Lower lobe of right lung (tissue), 2 donors: Measurements from ENCODE around the gene ASH1L. TPM values are rescaled to one million over a fixed set of nuclear protein-coding genes. Genes with fewer than 3 reads are reported as not detected.
"Not testable (repeated sequence)": the region's sequence is repeated elsewhere in the genome, so short reads cannot be mapped to it uniquely, and the experiment has no call there.

Experiments used
- ATAC-seq, 2 donors: fragments of 200-7000 bp; cut with Tn5 transposase; one replicate each; pipeline ENCODE4 v1.9.1; 2020 to 2022; ENCODE audit warnings: mild to moderate bottlenecking in 2 of 2, moderate library complexity in 2 of 2
- DNase-seq: peaks from one replicate; pipeline ENCODE4 v3.0.0-alpha.2; 2020
- H3K27ac ChIP-seq: fragments of 200-600 bp; one replicate; pipeline ENCODE4 v1.8.0; 2022
- H3K27me3 ChIP-seq: fragments of 200-600 bp; one replicate; pipeline ENCODE4 v1.8.0; 2022; ENCODE audit warnings: low read depth
- H3K36me3 ChIP-seq: fragments of 200-600 bp; one replicate; pipeline ENCODE4 v1.8.0; 2022; ENCODE audit warnings: mild to moderate bottlenecking
- H3K4me1 ChIP-seq: fragments of 200-600 bp; one replicate; pipeline ENCODE4 v1.8.0; 2022
- H3K4me3 ChIP-seq: fragments of 200-600 bp; one replicate; pipeline ENCODE4 v1.8.0; 2022; ENCODE audit warnings: mild to moderate bottlenecking
- H3K9me3 ChIP-seq: fragments of 200-600 bp; one replicate; pipeline ENCODE4 v1.8.0; 2022
- CTCF ChIP-seq: fragments of 200-600 bp; IDR thresholded peaks from one replicate; pipeline ENCODE4 v1.8.0; 2022; ENCODE audit warnings: antibody characterized with exemption, mild to moderate bottlenecking
- intact Hi-C: fragments of 100-400 bp; cut with DNase I; formaldehyde crosslinking; loops from one replicate; pipeline ENCODE4 v1.11.0; 2022
- microRNA-seq: library from miRNA; unstranded; fragments of <30 nt; microRNA quantifications from one replicate; pipeline ENCODE4 v1.2.0, GENCODE V29; 2020; ENCODE audit warnings: borderline number of aligned reads
- total RNA-seq: library from RNA; stranded (reverse); fragmentation: NEBNext Ultra II Directional; extraction: Animal tissue kit (Norgen Biotek cat#: 25700); gene quantifications from one replicate; pipeline ENCODE4 v1.2.1, GENCODE V29; 2021
- donor health status: DM: no; HTN: yes; CAD: no; lungs with severe emphysema.

The ASH1L gene
- total RNA-seq, 1 donor from 2014 or later: 59.8 TPM

- Histone ChIP-seq H3K4me1 (peaks cover 8% of the 10 kb centered on the region), H3K27ac (no peak overlapping the region), H3K36me3 (no peaks in the 10 kb centered on the region), H3K9me3 (no peaks in the 10 kb centered on the region), H3K4me3 (no peak overlapping the region), H3K27me3 (peaks cover 28% of the 10 kb centered on the region)
- DNase-seq: no peak
- intact Hi-C loops: no loop called here
- no peak for ATAC-seq
- no peak for TF ChIP-seq CTCF
Measured at GRCh38 chr1:155293086-155293749, 269.4 kb downstream of the ASH1L start.

- H3K27me3 ChIP-seq: peaks cover 17% of the 10 kb centered on the region
- H3K4me3 ChIP-seq, H3K4me1 ChIP-seq, H3K9me3 ChIP-seq, H3K27ac ChIP-seq, DNase-seq, ATAC-seq, H3K36me3 ChIP-seq, intact Hi-C loops: not testable (repeated sequence)
Measured at GRCh38 chr1:155291006-155291405, 271.6 kb downstream of the ASH1L start.

GRCh38 chr1:155287987-155288543, 274.5 kb downstream of the ASH1L start:
- H3K27ac ChIP-seq: no peak overlapping the region
- no peaks in the 10 kb centered on the region for H3K9me3 ChIP-seq
- H3K4me1 ChIP-seq: no peaks in the 10 kb centered on the region
- H3K36me3 ChIP-seq: no peaks in the 10 kb centered on the region
- DNase-seq: no peak
- H3K27me3 ChIP-seq: no peaks in the 10 kb centered on the region
- no peak for ATAC-seq
- H3K4me3 ChIP-seq: no peak overlapping the region
- TF ChIP-seq CTCF: no peak
- intact Hi-C loops: no loop called here

GRCh38 chr1:155286544-155286943, 276.1 kb downstream of the ASH1L start:
- no peaks in the 10 kb centered on the region for H3K27me3 ChIP-seq
- ATAC-seq (no peak), DNase-seq (no peak)
- no peaks in the 10 kb centered on the region for H3K4me1 ChIP-seq
- H3K36me3 ChIP-seq: no peaks in the 10 kb centered on the region
- H3K9me3 ChIP-seq: no peaks in the 10 kb centered on the region
- no peak overlapping the region for H3K4me3 ChIP-seq
- H3K27ac ChIP-seq: no peak overlapping the region
- TF ChIP-seq CTCF: no peak
- intact Hi-C loops: no loop called here

GRCh38 chr1:155285631-155286044, 277.0 kb downstream of the ASH1L start:
- no peaks in the 10 kb centered on the region for H3K36me3 ChIP-seq
- no peak for TF ChIP-seq CTCF
- intact Hi-C loops: no loop called here
- no peaks in the 10 kb centered on the region for H3K4me1 ChIP-seq
- no peak overlapping the region for H3K4me3 ChIP-seq
- H3K9me3 ChIP-seq: no peaks in the 10 kb centered on the region
- no peak for DNase-seq
- no peak overlapping the region for H3K27ac ChIP-seq
- H3K27me3 ChIP-seq: no peaks in the 10 kb centered on the region
- ATAC-seq: no peak

Small RNA genes within 50 kb of the gene (microRNA-seq; reads per million reads assigned to microRNA genes)
- gene MIR555: not detected

Other genes with a start within 250 kb of the ASH1L start
- 27.6 TPM for gene RUSC1, start 241.9 kb downstream of the ASH1L start, total RNA-seq
- 31.1 TPM for gene MSTO1, start 47.4 kb upstream of the ASH1L start, total RNA-seq
- gene YY1AP1, start 126.0 kb upstream of the ASH1L start, total RNA-seq: 55.3 TPM
- 77.7 TPM for gene DAP3, start 126.3 kb upstream of the ASH1L start, total RNA-seq